SK-N-SH (cell line): ENCODE measurements around the gene PRKAB1. TPM values are rescaled to one million over a fixed set of nuclear protein-coding genes. Genes with fewer than 3 reads are reported as not detected.

Experiments
- CTCF ChIA-PET: fragments of 300-600, 350-600 bp; formaldehyde crosslinking; extraction: SDS; loops from one replicate; lab custom pipeline; 2021; lab: Yijun Ruan, JAX
- POLR2A ChIA-PET: fragments of 350-600 bp; sonication (Branson Sonifier 250); formaldehyde crosslinking; extraction: SDS; loops from one replicate; lab custom pipeline; 2020; ENCODE audit warnings: antibody characterized with exemption, inconsistent platforms; lab: Yijun Ruan, JAX
- DNase-seq: peaks from one replicate; pipeline ENCODE4 v3.0.0; 2012
- H2AFZ ChIP-seq: fragments of 200-600 bp; sonication (generic); 2 replicates; pipeline ENCODE4 v1.8.1; 2016; ENCODE audit warnings: antibody characterized with exemption, mild to moderate bottlenecking, low read depth
- H3F3A ChIP-seq: fragments of 200-600 bp; sonication (generic); replicated peaks from 2 replicates; pipeline ENCODE3; 2016; ENCODE audit warnings: antibody characterized with exemption, mild to moderate bottlenecking; ENCODE audit not compliant: insufficient read depth
- H3K27ac ChIP-seq, 2 experiments: fragments of 200-500 bp in 1 of 2; fragments of 200-600 bp in 1 of 2; sonication (Bioruptor generic) in 1 of 2; sonication (generic), shearing (Covaris generic) in 1 of 2; 2 replicates each; pipeline versions ENCODE4 v1.5.1 to v1.6.1; 2014 to 2016; ENCODE audit warnings: low read depth in 2 of 2, inconsistent platforms in 1 of 2, low read length in 1 of 2, mild to moderate bottlenecking in 1 of 2, mixed read lengths in 1 of 2
- H3K27me3 ChIP-seq: fragments of 200-600 bp; sonication (generic), shearing (Covaris generic); 2 replicates; pipeline ENCODE4 v1.6.1; 2016; ENCODE audit warnings: mixed run types; ENCODE audit not compliant: insufficient read depth
- H3K36me3 ChIP-seq, 2 experiments: fragments of 200-500 bp in 1 of 2; fragments of 200-600 bp in 1 of 2; sonication (Bioruptor generic) in 1 of 2; sonication (generic) in 1 of 2; replicated peaks in 1 of 2; 2 replicates each; pipeline versions ENCODE3 to v1.5.1; 2014 to 2016; ENCODE audit warnings: low read length in 1 of 2, mild to moderate bottlenecking in 1 of 2; ENCODE audit not compliant: insufficient read depth in 2 of 2, control insufficient read depth in 1 of 2
- H3K4me1 ChIP-seq, 2 experiments: fragments of 200-500 bp in 1 of 2; fragments of 200-600 bp in 1 of 2; sonication (Bioruptor generic) in 1 of 2; sonication (generic), shearing (Covaris generic) in 1 of 2; 2 replicates each; pipeline versions ENCODE4 v1.5.1 to v1.6.1; 2014 to 2016; ENCODE audit warnings: low read depth in 1 of 2, low read length in 1 of 2, mixed run types in 1 of 2; ENCODE audit not compliant: insufficient read depth in 2 of 2, control insufficient read depth in 1 of 2
- H3K4me2 ChIP-seq: fragments of 200-600 bp; sonication (generic), shearing (Covaris generic); 2 replicates; pipeline ENCODE4 v1.6.1; 2017; ENCODE audit warnings: mixed run types
- H3K4me3 ChIP-seq, 2 experiments: fragments of 200-500 bp in 1 of 2; fragments of 200-600 bp in 1 of 2; sonication (Bioruptor generic) in 1 of 2; sonication (generic), shearing (Covaris generic) in 1 of 2; 2 replicates each; pipeline versions ENCODE4 v1.5.1 to v1.8.1; 2014 to 2016; ENCODE audit warnings: low read depth in 2 of 2, inconsistent platforms in 1 of 2, low read length in 1 of 2, mild to moderate bottlenecking in 1 of 2, mixed read lengths in 1 of 2, moderate library complexity in 1 of 2
- H3K79me2 ChIP-seq: fragments of 200-600 bp; sonication (generic); 2 replicates; pipeline ENCODE4 v1.8.1; 2017; ENCODE audit warnings: mild to moderate bottlenecking; ENCODE audit not compliant: insufficient read depth
- H3K9ac ChIP-seq: fragments of 200-600 bp; sonication (generic); 2 replicates; pipeline ENCODE4 v1.6.1; 2017; ENCODE audit warnings: mixed run types
- H3K9me2 ChIP-seq: fragments of 200-600 bp; sonication (generic); 2 replicates; pipeline ENCODE4 v1.6.1; 2017; ENCODE audit warnings: mixed run types
- H3K9me3 ChIP-seq: fragments of 200-600 bp; sonication (generic); 2 replicates; pipeline ENCODE4 v1.6.1; 2017; ENCODE audit warnings: mixed run types, mild to moderate bottlenecking, moderate library complexity
- H4K20me1 ChIP-seq: fragments of 200-600 bp; sonication (generic); 2 replicates; pipeline ENCODE4 v1.6.1; 2017; ENCODE audit warnings: mild to moderate bottlenecking, mixed run types; ENCODE audit not compliant: insufficient read depth
- CHD2 ChIP-seq: fragments of 150-350 bp; IDR thresholded peaks from 2 replicates; pipeline ENCODE4 v1.6.1; 2018; ENCODE audit warnings: low read length; ENCODE audit not compliant: partially characterized antibody
- CTCF ChIP-seq: fragments of 200-600 bp; sonication (generic); IDR thresholded peaks from 2 replicates; pipeline ENCODE4 v1.6.1; 2017; ENCODE audit warnings: antibody characterized with exemption, mild to moderate bottlenecking, moderate library complexity
- ELF1 ChIP-seq: IDR thresholded peaks from 2 replicates; pipeline ENCODE4 v1.4.0; 2012
- EP300 ChIP-seq, 2 experiments: IDR thresholded peaks; 2 replicates each; pipeline versions ENCODE4 v1.4.0 to v1.6.1; 2012; ENCODE audit warnings: borderline replicate concordance in 1 of 2, low read depth in 1 of 2, low read length in 1 of 2
- EZH2phosphoT487 ChIP-seq: fragments of 200-600 bp; sonication (generic); IDR thresholded peaks from 2 replicates; pipeline ENCODE4 v1.6.1; 2017; ENCODE audit warnings: low read depth, mixed run types, mild to moderate bottlenecking, antibody characterized with exemption, moderate library complexity, borderline replicate concordance
- FOXJ3 ChIP-seq: sonication (generic); formaldehyde crosslinking; IDR thresholded peaks from 2 replicates; pipeline ENCODE4 v1.5.1; 2020; ENCODE audit warnings: mild to moderate bottlenecking, missing genetic modification reagents
- FOXM1 ChIP-seq: IDR thresholded peaks from 2 replicates; pipeline ENCODE4 v1.4.0; 2012; ENCODE audit warnings: low read depth, mild to moderate bottlenecking
- GABPA ChIP-seq: IDR thresholded peaks from 2 replicates; pipeline ENCODE4 v1.4.0; 2012; ENCODE audit warnings: low read depth, mild to moderate bottlenecking
- GATA2 ChIP-seq: sonication (generic); formaldehyde crosslinking; IDR thresholded peaks from 2 replicates; pipeline ENCODE4 v1.5.0; 2020; ENCODE audit warnings: mild to moderate bottlenecking, missing genetic modification reagents
- IRF3 ChIP-seq: fragments of 150-350 bp; IDR thresholded peaks from 2 replicates; pipeline ENCODE4 v1.6.1; 2016; ENCODE audit warnings: mild to moderate bottlenecking, low read depth, low read length
- JUND ChIP-seq: IDR thresholded peaks from 2 replicates; pipeline ENCODE4 v1.4.0; 2012
- NFIC ChIP-seq: IDR thresholded peaks from 2 replicates; pipeline ENCODE4 v1.4.0; 2012; ENCODE audit warnings: borderline replicate concordance
- NRF1 ChIP-seq: IDR thresholded peaks from 2 replicates; pipeline ENCODE4 v1.6.1; 2012; ENCODE audit warnings: low read depth, mild to moderate bottlenecking, low read length
- PBX3 ChIP-seq: IDR thresholded peaks from 2 replicates; pipeline ENCODE4; 2012
- POLR2AphosphoS5 ChIP-seq: IDR thresholded peaks from 2 replicates; pipeline ENCODE4 v1.6.1; 2012; ENCODE audit warnings: low read depth, low read length
- RCOR1 ChIP-seq: fragments of 150-350 bp; IDR thresholded peaks from 2 replicates; pipeline ENCODE4 v1.6.1; 2017; ENCODE audit warnings: antibody characterized with exemption, low read length
- RFX5 ChIP-seq: IDR thresholded peaks from 2 replicates; pipeline ENCODE4 v1.6.1; 2012; ENCODE audit warnings: mild to moderate bottlenecking, improper control_type of control experiment, low read length
- RXRA ChIP-seq: IDR thresholded peaks from 2 replicates; pipeline ENCODE4 v1.4.0; 2012; ENCODE audit warnings: low read depth, mild to moderate bottlenecking, borderline replicate concordance
- SIN3A ChIP-seq: IDR thresholded peaks from 2 replicates; pipeline ENCODE4 v1.6.1; 2012; ENCODE audit warnings: low read depth, mild to moderate bottlenecking, low read length, moderate library complexity, borderline replicate concordance
- TCF12 ChIP-seq: IDR thresholded peaks from 2 replicates; pipeline ENCODE4 v1.4.0; 2012
- USF1 ChIP-seq: IDR thresholded peaks from 2 replicates; pipeline ENCODE4 v1.4.0; 2012; ENCODE audit warnings: low read depth, borderline replicate concordance
- YY1 ChIP-seq: IDR thresholded peaks from 2 replicates; pipeline ENCODE4 v1.4.0; 2012; ENCODE audit warnings: low read depth, mild to moderate bottlenecking
- ZBTB33 ChIP-seq: IDR thresholded peaks from 2 replicates; pipeline ENCODE4 v1.4.0; 2012; ENCODE audit warnings: low read depth, borderline replicate concordance
- WGBS: methylation state at CpG from one replicate; pipeline ENCODE4 v1.1.6; 2017; ENCODE audit warnings: low lambda C conversion rate; 5-methylcytosine and 5-hydroxymethylcytosine counted together
- polyA plus RNA-seq, 3 experiments: library from polyadenylated mRNA; depleted of rRNA; stranded (reverse); fragments of >200 nt; gene quantifications; 2 replicates each; pipeline ENCODE4 v1.2.3, GENCODE V29; 2012

PRKAB1 gene
- polyA plus RNA-seq, 1 of the 3 experiments (the other 2 are of a cell fraction) = 28.9 TPM

- no peak overlapping the region for H3K4me3 ChIP-seq
- ChIA-PET CTCF (no interaction called here), POLR2A (no interaction called here)
- peak overlapping the region; percentile 72 to 83 for H3K27ac ChIP-seq
- H3F3A ChIP-seq = peaks cover 20% of the 10 kb centered on the region
- no peaks in the 10 kb centered on the region for H3K36me3 ChIP-seq
- peaks cover 4% of the 10 kb centered on the region; the same call in 1 of the 2 replicates for H4K20me1 ChIP-seq
- TF ChIP-seq NFIC (peak; percentile 89), PBX3 (peak; percentile 84), RCOR1 (no peak), POLR2AphosphoS5 (peak; percentile 67; the same call in 1 of the 2 replicates), JUND (peak; percentile 45), FOXM1 (0 out of 2 replicates have a peak, but pooled peaks have one; percentile 43), TCF12 (peak; percentile 96), GABPA (no peak; the same call in 1 of the 2 replicates), ELF1 (peak; percentile 61)
- DNase-seq = peak; percentile 39
- WGBS = 41% methylated on average over 5 of the region's 5 CpGs
- peaks cover 18 to 20% of the 10 kb centered on the region in 2 experiments for H3K4me1 ChIP-seq
- no peak overlapping the region for H2AFZ ChIP-seq
- H3K79me2 ChIP-seq = no peaks in the 10 kb centered on the region
- no peaks in the 10 kb centered on the region for H3K27me3 ChIP-seq
- no peak overlapping the region for H3K9ac ChIP-seq
- peak overlapping the region; percentile 63 for H3K4me2 ChIP-seq
- no peaks in the 10 kb centered on the region for H3K9me3 ChIP-seq
- no peaks in the 10 kb centered on the region for H3K9me2 ChIP-seq
Observed at GRCh38 chr12:119692410-119692809, 24.5 kb downstream of the PRKAB1 start.

DNA sequence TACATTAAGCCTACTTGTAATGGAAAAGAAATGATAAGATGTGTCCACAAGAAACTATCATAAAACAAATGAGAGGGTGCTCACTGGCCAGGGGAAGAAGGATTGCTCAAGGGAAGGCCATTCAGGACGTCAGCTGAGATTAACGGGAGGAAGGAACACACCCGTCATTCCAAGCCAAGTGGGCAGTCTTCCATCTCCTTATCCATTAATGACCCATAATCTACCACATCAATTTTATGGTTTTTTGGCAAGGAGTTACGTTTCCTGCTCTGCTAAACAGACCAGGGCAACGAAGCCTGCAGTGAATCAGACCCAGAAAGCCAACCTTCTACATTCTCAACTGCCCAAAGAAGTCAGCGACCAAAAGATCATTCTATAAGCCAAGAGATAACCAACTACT, 25.1 kb downstream of the PRKAB1 start:
- H3K27ac ChIP-seq = peak overlapping the region; percentile 72 to 83
- peaks cover 4% of the 10 kb centered on the region; the same call in 1 of the 2 replicates for H4K20me1 ChIP-seq
- peaks cover 20% of the 10 kb centered on the region for H3F3A ChIP-seq
- peak; percentile 58 for DNase-seq
- H2AFZ ChIP-seq = 0 out of 2 replicates have a peak overlapping the region, but pooled peaks have one; percentile 7
- 13% methylated on average over 6 of the region's 6 CpGs for WGBS
- no peaks in the 10 kb centered on the region for H3K79me2 ChIP-seq
- no peaks in the 10 kb centered on the region for H3K9me3 ChIP-seq
- no peak overlapping the region for H3K9ac ChIP-seq
- ChIA-PET CTCF (no interaction called here), POLR2A (no interaction called here)
- H3K9me2 ChIP-seq = no peaks in the 10 kb centered on the region
- H3K4me3 ChIP-seq = no peak overlapping the region
- peak overlapping the region; percentile 63 for H3K4me2 ChIP-seq
- H3K4me1 ChIP-seq = peaks cover 18 to 20% of the 10 kb centered on the region in 2 experiments
- H3K27me3 ChIP-seq = no peaks in the 10 kb centered on the region
- no peaks in the 10 kb centered on the region for H3K36me3 ChIP-seq
- TF ChIP-seq USF1 (no peak), EZH2phosphoT487 (no peak), FOXJ3 (CRISPR knock-in tag) (no peak), YY1 (no peak), RFX5 (no peak), EP300 (IDR thresholded peaks at IDR 0.05; ENCODE audit: borderline replicate concordance in 1 of 2, low read depth in 1 of 2, low read length in 1 of 2) (peak; percentile 71 to 89; a peak in 3 of 4 replicates), IRF3 (no peak), TCF12 (peak; percentile 96), CTCF (no peak), FOXM1 (no peak), RXRA (no peak), GATA2 (CRISPR knock-in tag) (no peak; the same call in 1 of the 2 replicates), NFIC (peak; percentile 99), SIN3A (peak; percentile 71; the same call in 1 of the 2 replicates), JUND (peak; percentile 75), ZBTB33 (peak; percentile 36; the same call in 1 of the 2 replicates), CHD2 (no peak), NRF1 (no peak)
